B cell (primary cell): ENCODE results near the gene IL17RA. TPM values are rescaled to one million over a fixed set of nuclear protein-coding genes. Genes with fewer than 3 reads are reported as not detected.

Source experiments
- ATAC-seq: fragments of 200-7000 bp; cut with Tn5 transposase; one replicate; pipeline ENCODE4 v1.10.0; 2021; ENCODE audit warnings: low read depth, mild to moderate bottlenecking, moderate number of reproducible peaks, moderate library complexity
- CTCF ChIA-PET: fragments of 350-600 bp; sonication (Branson Sonifier 250); formaldehyde crosslinking; loops from one replicate; lab custom pipeline; 2021; ENCODE audit warnings: antibody characterized with exemption, inconsistent platforms; lab: Charles Lee
- POLR2A ChIA-PET: fragments of 350-600 bp; sonication (Branson Sonifier 250); formaldehyde crosslinking; loops from one replicate; lab custom pipeline; 2021; ENCODE audit warnings: antibody characterized with exemption; lab: Charles Lee
- DNase-seq: peaks from one replicate; pipeline ENCODE4 v3.0.0; 2013
- H2AFZ ChIP-seq: 2 replicates; pipeline ENCODE4 v1.6.1; 2012; ENCODE audit warnings: mild to moderate bottlenecking, low read depth, low read length; ENCODE audit not compliant: insufficient read depth, poor library complexity, severe bottlenecking
- H3K27ac ChIP-seq, 2 donors: 1 replicate in 1 of 2; 2 replicates in 1 of 2; pipeline ENCODE4 v1.5.1; 2012 to 2013; ENCODE audit warnings: low read length in 2 of 2, mild to moderate bottlenecking in 2 of 2, moderate library complexity in 1 of 2
- H3K27me3 ChIP-seq, 4 experiments: fragments of 200-600 bp in 1 of 4; sonication (generic) in 1 of 4; replicated peaks in 1 of 4; 1 replicate in 2 of 4; 2 replicates in 2 of 4; pipeline versions ENCODE4 v1.6.1 to v1.7.0; 2013 to 2016; ENCODE audit warnings: low read length in 3 of 4, mild to moderate bottlenecking in 2 of 4, mixed read lengths in 1 of 4, moderate library complexity in 1 of 4; ENCODE audit not compliant: insufficient read depth in 4 of 4, control insufficient read depth in 3 of 4; ENCODE audit errors: control extremely low read depth in 1 of 4
- H3K36me3 ChIP-seq, 2 experiments: replicated peaks in 1 of 2; 1 replicate in 1 of 2; 2 replicates in 1 of 2; pipeline versions ENCODE4 v1.6.1 to v1.7.1; 2013; ENCODE audit warnings: low read length in 1 of 2; ENCODE audit not compliant: insufficient read depth in 2 of 2, control insufficient read depth in 1 of 2; ENCODE audit errors: control extremely low read depth in 1 of 2, extremely low read depth in 1 of 2
- H3K4me1 ChIP-seq, 2 donors: fragments of 200-600 bp in 1 of 2; sonication (generic) in 1 of 2; 1 replicate in 1 of 2; 2 replicates in 1 of 2; pipeline versions ENCODE4 v1.5.1 to v1.6.1; 2013 to 2017; ENCODE audit warnings: low read length in 2 of 2; ENCODE audit not compliant: control insufficient read depth in 2 of 2, insufficient read depth in 2 of 2
- H3K4me2 ChIP-seq: replicated peaks from 2 replicates; pipeline ENCODE3; 2012; ENCODE audit warnings: mild to moderate bottlenecking, low read depth, low read length; ENCODE audit not compliant: poor library complexity, severe bottlenecking
- H3K4me3 ChIP-seq, 5 experiments: fragments of 200-600 bp in 1 of 5; sonication (generic) in 1 of 5; 1 replicate in 3 of 5; 2 replicates in 2 of 5; pipeline versions ENCODE4 v1.5.1 to v1.7.0; 2011 to 2016; ENCODE audit warnings: low read length in 4 of 5, mild to moderate bottlenecking in 4 of 5, low read depth in 2 of 5, control low read depth in 1 of 5, moderate library complexity in 1 of 5; ENCODE audit not compliant: insufficient read depth in 1 of 5; ENCODE audit errors: control extremely low read depth in 1 of 5, extremely low read depth in 1 of 5
- H3K79me2 ChIP-seq: fragments of 200-600 bp; sonication (generic); one replicate; pipeline ENCODE4 v1.6.0; 2016; ENCODE audit warnings: low read length; ENCODE audit not compliant: control insufficient read depth, insufficient read depth
- H3K9ac ChIP-seq: fragments of 200-600 bp; sonication (generic); 2 replicates; pipeline ENCODE4 v1.6.1; 2017; ENCODE audit warnings: mild to moderate bottlenecking, low read length, moderate library complexity
- H3K9me3 ChIP-seq, 3 donors: one replicate each; pipeline versions ENCODE4 v1.6.1 to v1.7.1; 2013; ENCODE audit warnings: low read length in 2 of 3; ENCODE audit not compliant: control insufficient read depth in 2 of 3, insufficient read depth in 1 of 3; ENCODE audit errors: control extremely low read depth in 1 of 3
- H4K20me1 ChIP-seq: 2 replicates; pipeline ENCODE4 v1.6.0; 2012; ENCODE audit warnings: mild to moderate bottlenecking, low read length; ENCODE audit not compliant: insufficient read depth, control insufficient read depth, poor library complexity, severe bottlenecking
- H3K27ac Mint-ChIP-seq: one replicate; pipeline ENCODE4 v1.8.0; 2021; ENCODE audit warnings: mixed read lengths
- H3K27me3 Mint-ChIP-seq: one replicate; pipeline ENCODE4 v1.8.0; 2021; ENCODE audit warnings: mixed read lengths
- H3K4me1 Mint-ChIP-seq: one replicate; pipeline ENCODE4 v1.8.0; 2021; ENCODE audit warnings: mixed read lengths
- H3K4me3 Mint-ChIP-seq: one replicate; pipeline ENCODE4 v1.8.0; 2021; ENCODE audit warnings: mixed read lengths
- H3K9me3 Mint-ChIP-seq: one replicate; pipeline ENCODE4 v1.8.0; 2022; ENCODE audit warnings: mixed read lengths; ENCODE audit not compliant: insufficient read depth
- CTCF ChIP-seq: fragments of 200-600 bp; IDR thresholded peaks from one replicate; pipeline ENCODE4 v1.8.0; 2022; ENCODE audit warnings: antibody characterized with exemption, mild to moderate bottlenecking
- EZH2 ChIP-seq: IDR thresholded peaks from 2 replicates; pipeline ENCODE4 v1.6.1; 2012; ENCODE audit warnings: borderline replicate concordance, low read depth, mild to moderate bottlenecking, moderate library complexity, low read length; ENCODE audit not compliant: insufficient read depth, poor library complexity, severe bottlenecking
- WGBS: methylation state at CpG from one replicate; pipeline ENCODE4 v1.1.5; 2013; ENCODE audit warnings: missing lambda C conversion rate; ENCODE audit not compliant: insufficient coverage; 5-methylcytosine and 5-hydroxymethylcytosine counted together
- intact Hi-C: fragments of 100-400 bp; cut with micrococcal nuclease; formaldehyde crosslinking; loops from one replicate; pipeline ENCODE4 v1.10.0; 2022
- polyA plus RNA-seq: library from polyadenylated mRNA; depleted of rRNA; stranded (reverse); fragments of >200 nt; gene quantifications from 2 replicates; pipeline ENCODE4 v1.2.3, GENCODE V29; 2012
- total RNA-seq, 2 donors: library from RNA; stranded (reverse); fragments of 120-200 nt in 1 of 2; gene quantifications; 1 replicate in 1 of 2; 2 replicates in 1 of 2; pipeline versions ENCODE4 v1.2.3 to v1.2.4, GENCODE V29; 2013 to 2022

The IL17RA gene
- total and polyA plus RNA-seq, 2 donors (not counting 1 experiment from before 2014, with no cell fraction given): 8.1 to 24.6 TPM

- Histone ChIP-seq H3K4me1 (peaks cover 12 to 21% of the 10 kb centered on the region in 2 donors), H4K20me1 (peaks cover 16% of the 10 kb centered on the region), H3K27me3 (no peaks in the 10 kb centered on the region), H3K9me3 (no peaks in the 10 kb centered on the region), H3K4me2 (peak within 1 kb of the TSS; percentile 99), H3K79me2 (peaks cover 45% of the 10 kb centered on the region), H3K9ac (peak within 1 kb of the TSS; percentile 86), H3K27ac (peak within 1 kb of the TSS; percentile 38 to 75), H2AFZ (peak within 1 kb of the TSS; percentile 98), H3K36me3 (no peaks in the 10 kb centered on the region), H3K4me3 (peak within 1 kb of the TSS; percentile 30 to 92 (median 84))
- CTCF ChIA-PET: interaction anchor here (1.0 to 5.2 kb wide), 4 partner anchors 13 to 343 kb away, joined by 3 to 31 read pairs (median 6); no protein-coding TSS in a partner anchor
- POLR2A ChIA-PET: interaction anchor here (0.5 to 0.7 kb wide), 4 partner anchors 46 to 492 kb away, joined by 4 to 7 read pairs (median 4); no protein-coding TSS in a partner anchor
- peak within 1 kb of the TSS; percentile 75 for H3K27ac Mint-ChIP-seq
- H3K4me3 Mint-ChIP-seq: peak within 1 kb of the TSS; percentile 88
- intact Hi-C loops: loop anchor here (1.0 to 5.0 kb wide), 6 partner anchors 12 to 480 kb away; partner anchors contain the start of genes ADA2, ATP6V1E1, BCL2L13 and IL17RA
- WGBS: under 1% methylated on average over 112 of the region's 114 CpGs
- H3K4me1 Mint-ChIP-seq: peaks cover 21% of the 10 kb centered on the region
- H3K27me3 Mint-ChIP-seq: no peaks in the 10 kb centered on the region
- ATAC-seq (peak; percentile 92), DNase-seq (peak; percentile 93)
- no peak for TF ChIP-seq EZH2
- no peak for TF ChIP-seq CTCF
- H3K9me3 Mint-ChIP-seq: no peaks in the 10 kb centered on the region
Measured at GRCh38 chr22:17158568-17159503, 74.0 kb downstream of the IL17RA start, which contains the start of gene HDHD5. HDHD5 (minus strand) TSS chr22:17159277; CDS start chr22:17159251, 26 bp downstream.
